Measurements from ENCODE around the gene ABL2.

The ABL2 gene

DNA sequence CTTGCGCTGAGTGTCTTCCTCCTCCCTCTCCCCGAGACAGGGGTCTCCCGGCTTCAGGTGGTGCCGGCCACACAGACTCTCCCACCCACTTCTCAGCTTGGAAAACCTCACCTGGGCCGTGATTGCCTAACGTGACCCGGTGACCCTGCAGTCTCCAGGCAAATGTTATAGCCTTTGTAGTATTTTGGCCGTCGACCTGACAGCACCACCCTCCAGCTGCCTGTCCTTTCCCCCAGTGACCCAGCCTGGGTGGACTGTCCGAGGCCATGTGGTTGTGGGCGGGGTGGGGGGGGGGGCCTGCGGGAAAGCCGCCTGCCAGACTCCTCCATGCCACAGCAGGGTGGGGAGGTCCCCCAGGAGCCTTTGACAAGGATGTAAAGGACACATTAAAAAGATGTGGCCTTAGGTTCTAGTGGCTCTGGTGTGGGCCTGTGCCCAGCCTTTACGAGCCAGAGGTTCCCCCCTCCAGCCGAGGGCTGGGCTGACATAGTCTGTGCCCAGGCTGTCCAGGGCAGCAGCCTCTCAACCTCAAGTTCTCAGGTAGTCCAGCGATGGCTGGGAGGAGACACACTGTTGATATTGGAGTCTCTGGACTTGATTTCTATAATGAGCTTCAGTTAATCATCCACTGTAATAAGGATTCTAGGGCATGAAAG, 139.5 kb downstream of the ABL2 start:
- DNase-seq = no peak

DNA sequence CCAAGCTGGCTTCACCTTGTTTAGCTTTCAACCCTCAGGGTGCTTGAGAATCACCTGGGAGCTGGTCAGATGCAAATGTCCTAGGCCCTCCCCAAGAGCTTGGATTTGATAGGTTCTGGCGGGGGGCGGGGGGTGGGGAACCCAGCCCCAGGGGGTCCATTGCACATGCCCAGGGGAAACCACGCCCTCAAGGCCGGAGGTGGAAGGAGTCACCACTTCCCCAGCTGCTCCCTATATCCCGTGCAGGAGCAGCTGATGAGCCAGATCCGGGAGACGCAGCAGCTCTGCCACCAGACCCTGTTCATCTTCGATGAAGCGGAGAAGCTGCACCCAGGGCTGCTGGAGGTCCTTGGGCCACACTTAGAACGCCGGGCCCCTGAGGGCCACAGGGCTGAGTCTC, 141.8 kb downstream of the ABL2 start:
- DNase-seq = no peak

DNA sequence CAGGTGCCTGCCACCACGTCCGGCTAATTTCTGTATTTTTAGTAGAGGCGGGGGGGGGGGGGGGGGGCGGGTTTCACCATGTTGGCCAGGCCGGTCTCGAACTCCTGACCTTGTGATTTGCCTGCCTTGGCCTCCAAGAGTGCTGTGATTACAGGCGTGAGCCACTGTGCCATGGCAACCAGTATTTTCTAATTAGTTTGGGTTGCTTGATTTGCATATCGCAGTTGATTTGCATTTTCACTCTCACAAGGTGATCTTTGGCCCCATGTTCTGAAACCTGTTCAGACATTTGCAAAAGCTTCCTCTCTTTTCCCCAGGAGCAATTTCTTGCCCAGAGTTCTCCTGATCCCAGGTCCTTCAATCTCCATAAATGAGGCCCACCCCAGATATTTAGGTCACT, 145.9 kb downstream of the ABL2 start:
- no peak for DNase-seq

DNA sequence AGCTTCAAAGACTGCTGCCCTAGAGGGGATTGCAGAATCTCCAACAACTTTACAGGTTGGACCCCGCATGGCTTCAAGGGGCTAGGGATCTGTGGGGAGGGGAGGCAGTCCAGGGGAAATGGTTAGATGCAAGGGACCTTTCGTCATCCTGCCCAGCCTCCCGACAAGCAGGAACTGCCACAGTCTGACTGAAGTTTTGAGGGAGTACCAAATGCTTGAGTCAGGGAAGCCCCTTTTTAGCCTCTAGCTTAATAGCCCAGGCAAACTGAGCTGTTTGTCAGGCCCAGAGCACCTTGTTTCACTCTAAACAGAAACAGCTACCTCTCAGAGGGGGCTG, 146.5 kb downstream of the ABL2 start:
- DNase-seq = peak; percentile 42

DNA sequence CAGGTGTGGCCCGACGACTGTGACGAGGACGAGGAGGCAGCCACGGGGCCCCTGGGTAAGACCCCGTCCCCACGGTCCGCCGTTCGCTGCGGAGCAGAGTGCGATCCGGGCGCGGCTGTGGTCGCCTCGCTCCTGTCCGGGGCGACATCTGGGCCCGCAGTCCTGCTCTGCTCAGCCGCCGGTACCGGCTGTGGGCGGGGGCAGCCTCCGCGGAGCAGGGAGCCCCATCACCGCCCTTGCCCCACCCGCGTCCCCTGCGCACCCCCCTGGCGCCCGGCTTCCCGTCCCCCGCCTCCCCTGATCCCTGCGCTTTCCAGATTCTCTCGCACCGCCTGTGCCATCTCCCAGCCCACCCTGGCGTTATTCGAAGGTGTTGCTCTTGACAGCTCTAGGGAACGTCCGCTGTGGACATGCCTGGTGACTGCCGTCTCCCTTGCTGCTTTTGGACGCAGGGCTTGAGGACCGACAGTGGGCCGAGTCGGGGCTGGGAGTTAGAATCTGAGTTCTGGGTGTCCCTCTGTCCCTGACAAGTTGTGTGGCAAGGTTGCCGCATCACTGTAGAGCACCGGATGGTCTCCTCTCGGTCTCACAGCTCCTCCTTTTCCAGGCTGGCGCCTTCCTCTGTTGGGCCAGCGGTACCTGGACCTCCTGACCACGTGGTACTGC, 147.0 kb downstream of the ABL2 start:
- DNase-seq = peak; percentile 43

DNA sequence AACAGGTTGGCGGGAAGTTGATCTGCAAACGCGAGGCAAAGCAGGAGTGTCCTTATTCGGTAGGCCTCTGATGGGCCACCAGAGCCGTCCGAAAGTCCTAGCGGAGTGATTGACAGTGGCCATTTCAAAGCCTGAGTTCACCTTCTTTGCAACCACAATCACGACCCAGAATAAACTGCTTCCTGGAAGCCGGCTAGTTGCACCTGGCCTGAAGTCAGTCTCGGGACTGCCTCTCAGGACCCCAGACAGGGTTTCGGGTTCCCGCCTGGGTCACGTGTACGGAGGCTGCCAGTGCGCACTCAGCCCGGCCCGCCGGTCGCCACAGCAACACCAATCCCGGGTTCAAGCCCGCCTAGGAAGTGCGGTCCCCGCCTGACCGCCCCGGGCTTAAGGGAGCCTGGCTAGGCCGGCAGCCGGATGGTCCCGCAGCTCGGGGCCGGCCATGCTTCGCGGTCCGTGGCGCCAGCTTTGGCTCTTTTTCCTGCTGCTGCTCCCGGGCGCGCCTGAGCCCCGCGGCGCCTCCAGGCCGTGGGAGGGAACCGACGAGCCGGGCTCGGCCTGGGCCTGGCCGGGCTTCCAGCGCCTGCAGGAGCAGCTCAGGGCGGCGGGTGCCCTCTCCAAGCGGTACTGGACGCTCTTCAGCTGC, 147.7 kb downstream of the ABL2 start, which contains the start of gene TOR3A:
Gene TOR3A (plus strand): TSS at position 384 of the 646 bp plus-strand sequence. CDS start 59 bp downstream, at position 443.
- DNase-seq = peak; percentile 85

DNA sequence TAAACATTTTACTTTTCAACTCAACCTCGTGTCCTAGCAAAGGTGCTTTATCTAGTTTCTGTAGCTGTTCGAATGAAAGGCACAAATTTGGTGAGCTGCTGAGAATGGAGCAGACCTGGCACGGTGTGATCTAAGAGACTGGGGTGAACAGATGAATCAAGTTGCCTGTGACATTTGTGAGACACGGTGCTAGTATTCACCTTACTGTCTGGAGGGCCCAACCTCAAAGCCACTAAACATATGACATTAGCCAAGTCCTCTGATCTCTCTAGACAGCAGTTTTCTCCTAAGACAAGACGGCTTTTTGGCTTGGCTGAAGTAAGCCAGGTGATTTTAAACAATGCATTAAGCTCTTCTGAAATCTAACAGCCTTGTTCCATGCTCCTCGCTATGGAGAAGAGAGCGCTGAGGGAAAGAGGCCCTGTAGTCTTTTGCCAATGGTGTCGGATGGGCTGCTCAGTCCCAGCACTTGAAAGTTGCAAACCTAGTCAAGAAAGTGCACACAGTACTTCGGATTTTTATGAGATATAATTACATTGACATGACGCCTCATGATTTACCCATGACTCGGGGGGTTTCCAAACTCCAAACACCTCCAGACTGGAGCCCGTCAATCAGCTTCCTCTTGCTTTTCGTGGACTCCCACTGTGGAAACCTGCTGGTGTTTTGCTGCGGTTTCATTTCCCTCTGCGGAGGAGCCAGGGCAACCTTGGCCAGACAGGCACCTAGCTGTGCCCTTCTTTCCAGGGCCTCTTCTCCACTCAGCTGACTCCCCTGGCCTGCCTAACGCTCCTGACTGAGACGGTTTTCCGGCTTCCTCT, 148.4 kb downstream of the ABL2 start:
- no peak for DNase-seq

DNA sequence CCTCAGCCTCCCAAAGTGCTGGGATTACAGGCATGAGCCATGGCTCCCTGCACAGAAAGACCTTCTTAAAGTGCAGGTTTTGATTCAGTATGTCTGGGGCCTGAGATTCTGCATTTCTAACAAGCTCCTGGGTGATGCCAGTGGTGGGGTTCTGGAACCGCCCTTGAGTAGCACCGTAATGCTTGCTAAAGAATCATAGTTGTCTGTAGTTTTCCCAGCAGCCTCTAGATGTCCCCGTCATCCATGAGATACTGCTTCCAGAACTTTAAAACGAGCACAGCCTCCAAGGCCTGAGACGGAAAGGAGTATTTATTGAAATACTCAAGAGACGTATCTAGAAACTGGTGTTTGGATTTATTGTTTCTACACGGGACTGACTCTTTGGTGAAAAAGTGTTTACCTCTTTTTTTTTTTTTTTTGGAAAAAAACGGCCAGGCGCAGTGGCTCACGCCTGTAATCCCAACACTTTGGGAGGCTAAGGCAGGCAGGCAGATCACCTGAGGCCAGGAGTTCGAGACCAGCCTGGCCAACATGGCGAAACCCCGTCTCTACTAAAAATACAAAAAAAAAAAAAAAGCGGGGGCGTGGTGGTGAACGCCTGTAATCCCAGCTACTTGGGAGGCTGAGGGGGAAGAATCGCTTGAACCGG, 150.2 kb downstream of the ABL2 start:
- DNase-seq = peak; percentile 19

DNA sequence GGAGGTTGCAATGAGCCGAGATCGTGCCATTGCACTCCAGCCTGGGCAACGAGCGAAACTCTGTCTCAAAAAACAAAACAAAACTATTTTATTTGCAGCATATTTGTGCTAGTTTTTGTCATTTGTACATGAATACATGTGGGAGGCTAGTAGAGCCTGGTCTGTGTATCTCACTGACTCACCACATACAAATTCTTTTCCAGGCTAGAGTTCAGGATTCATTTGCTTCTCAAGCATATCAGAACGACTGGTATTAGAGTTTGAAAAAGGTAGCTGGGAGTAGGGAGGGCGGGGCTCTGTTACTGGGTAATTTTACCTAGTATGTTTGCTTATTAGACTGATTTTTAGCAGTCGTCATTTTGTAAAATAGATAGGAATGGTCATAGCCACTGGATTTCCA, 152.1 kb downstream of the ABL2 start:
- DNase-seq = no peak

DNA sequence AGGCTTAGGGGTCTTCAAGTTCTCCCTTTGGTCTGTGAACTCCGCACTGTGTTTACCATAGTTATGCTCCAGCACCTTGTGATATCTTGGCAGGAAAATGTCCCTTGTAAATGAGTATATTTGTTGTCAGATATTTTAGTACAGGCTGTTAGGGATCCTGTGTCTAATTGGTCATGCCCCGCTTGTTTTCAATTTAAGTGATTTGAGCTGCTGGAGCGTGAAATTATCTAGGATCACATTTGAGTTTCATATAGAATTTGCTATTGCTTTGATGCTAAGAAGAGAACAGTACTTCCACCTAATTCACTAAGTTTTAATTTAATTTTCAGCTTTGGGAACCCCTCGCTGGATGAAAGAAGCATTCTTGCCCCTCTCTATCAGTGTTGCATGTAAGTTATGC, 163.0 kb downstream of the ABL2 start:
- no peak for DNase-seq

DNA sequence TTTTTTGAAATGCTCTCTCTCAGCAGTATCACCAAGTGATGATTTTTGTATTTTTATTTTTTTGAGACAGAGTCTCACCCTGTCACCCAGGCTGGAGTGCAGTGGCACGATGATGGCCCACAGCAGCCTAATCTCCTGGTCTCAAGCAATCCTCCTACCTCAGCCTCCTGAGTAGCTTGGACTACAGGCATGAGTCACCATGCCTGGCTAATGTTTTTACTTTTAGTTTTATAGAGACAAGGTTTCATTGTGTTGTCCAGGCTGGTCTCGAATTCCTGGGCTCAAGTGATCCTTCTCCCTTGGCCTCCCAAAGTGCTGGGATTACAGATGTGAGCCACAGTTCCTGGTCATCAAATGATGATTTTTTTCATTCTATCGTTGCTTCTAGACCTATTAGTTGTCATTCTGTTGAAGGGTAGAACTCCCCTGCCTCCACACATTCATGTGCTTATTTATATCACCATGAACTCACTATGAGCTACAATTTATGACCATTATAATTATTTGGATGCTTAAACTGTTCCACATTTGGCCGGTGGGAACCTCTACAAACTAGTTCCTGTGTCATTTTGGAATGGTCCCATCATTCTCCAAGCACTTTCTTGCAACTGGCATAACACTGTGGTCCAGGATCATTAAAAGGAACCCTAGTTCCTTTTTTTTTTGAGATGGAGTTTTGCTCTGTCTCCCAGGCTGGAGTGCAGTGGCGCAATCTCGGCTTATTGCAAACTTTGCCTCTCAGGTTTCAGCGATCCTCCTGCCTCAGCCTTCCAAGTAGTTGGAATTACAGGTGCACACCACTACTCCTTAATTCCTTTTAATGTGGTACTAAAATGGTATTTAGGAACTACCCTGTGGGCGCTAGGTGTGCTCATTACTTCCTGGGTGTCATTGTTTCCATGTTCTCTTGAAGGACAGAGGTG, 167.9 kb downstream of the ABL2 start:
- DNase-seq = no peak

DNA sequence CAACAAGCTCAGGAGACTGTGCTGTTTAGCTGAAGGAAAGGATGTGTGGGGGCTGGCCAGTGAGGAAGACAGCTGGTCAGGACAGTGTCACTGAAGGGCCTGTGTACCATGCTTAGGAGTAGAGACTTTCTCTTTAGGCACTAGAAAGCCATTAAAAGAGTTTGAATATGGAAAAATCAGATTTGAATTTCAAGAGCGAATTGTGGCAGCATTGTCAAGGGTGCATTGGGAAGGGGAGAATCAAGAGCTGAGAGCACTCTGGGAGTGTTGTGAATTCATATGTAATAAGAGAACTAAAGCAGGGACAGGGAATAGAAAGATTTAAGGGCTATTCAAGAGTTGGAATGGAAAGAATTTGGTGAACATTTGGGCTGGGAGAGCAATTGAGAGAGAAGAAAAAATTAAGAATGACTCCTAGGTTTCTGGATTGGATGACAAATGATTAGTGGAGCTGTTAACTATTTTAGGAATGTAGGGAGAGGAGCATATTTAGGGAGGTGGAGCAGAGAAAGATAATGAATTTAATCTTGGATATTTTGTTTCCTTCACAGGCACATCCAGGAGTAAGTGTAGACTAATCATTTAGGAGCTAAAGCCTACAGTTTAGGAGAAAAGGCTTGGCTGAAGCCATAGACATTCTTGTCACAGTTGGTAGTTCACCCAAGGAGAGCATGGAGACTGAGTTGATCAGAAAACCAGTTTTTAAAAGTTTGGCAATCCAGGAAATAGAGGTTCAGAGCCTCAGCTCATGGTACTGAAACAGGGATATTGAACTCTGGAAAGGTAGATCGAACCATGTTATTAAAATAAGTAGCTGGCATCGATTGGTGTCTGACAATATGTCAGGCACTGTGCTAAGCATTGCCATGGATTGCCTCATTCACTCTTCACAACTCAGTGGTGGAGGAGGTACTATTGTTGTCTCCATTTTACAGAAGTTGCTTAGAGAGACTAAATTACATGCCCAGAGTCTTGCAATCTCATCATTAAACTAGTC, 170.7 kb downstream of the ABL2 start:
- no peak for DNase-seq

DNA sequence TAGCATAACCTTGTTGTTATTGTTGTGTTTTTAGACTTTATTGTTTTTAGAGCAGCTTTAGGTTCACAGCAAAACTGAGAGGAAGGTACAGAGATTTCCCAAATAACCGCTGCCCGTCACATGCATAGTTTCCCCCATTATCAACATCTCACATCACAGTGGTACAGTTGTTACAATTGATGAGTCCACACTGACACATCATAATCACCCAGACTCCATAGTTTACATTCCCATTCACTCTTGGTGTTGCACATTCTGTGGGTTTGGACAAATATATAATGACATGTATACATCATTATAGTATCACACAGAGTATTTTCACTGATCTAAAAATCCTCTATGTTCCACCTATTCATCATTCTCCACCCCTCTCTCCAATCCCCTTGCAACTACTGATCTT, 173.5 kb downstream of the ABL2 start:
- DNase-seq = no peak

DNA sequence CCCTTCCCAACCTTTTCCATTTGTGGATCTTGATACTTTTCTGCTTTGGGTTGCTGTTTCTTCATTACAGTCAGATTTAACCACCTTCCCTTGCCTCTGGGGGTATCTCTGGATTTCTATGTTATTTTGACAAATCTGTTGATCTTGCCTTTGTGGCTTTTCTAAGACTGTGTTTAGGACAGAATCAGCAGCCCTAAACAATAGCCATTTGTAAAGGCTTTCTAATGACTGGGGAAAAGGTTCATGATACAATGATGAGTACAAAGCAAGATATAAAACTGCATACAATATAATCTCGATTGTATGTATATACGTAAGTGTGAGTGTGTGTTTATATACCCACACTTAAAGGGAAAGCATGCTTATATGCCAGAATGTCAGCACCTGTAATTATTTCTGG, 176.0 kb downstream of the ABL2 start:
- no peak for DNase-seq

DNA sequence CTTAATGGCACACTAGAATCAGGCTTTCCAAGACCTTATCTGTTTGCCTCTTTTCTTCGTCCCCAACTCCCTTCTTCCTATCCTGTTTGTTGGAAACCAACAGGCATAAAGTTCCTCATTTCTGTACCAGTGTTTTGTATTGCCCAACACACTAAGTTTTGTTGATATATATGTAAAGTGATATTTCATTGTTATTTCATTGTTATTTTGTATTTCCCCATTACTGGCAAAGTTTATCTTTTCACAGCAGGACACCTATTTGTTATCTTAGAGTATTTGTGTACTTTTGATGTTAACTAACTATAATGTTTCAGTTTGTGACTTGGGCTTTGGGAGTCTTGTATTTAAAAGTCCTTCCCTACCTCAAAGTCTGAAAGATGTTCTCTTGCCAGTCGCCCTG, 176.7 kb downstream of the ABL2 start:
- no peak for DNase-seq

Measured in NK-92 treated with Interleukin-12 subunit alpha and Interleukin-12 subunit beta, amount 100 ng/mL, for 24 hours (cell line).